Chondrocyte (in vitro differentiated cells): ENCODE measurements around the gene KCNK10. TPM values are rescaled to one million over a fixed set of nuclear protein-coding genes. Genes with fewer than 3 reads are reported as not detected.

ENCODE experiments used
- DNase-seq: peaks from one replicate; pipeline ENCODE4 v3.0.0; 2021; ENCODE audit warnings: mixed read lengths, low spot score
- H3K27ac Mint-ChIP-seq: one replicate; pipeline ENCODE4 v1.8.0; 2021; ENCODE audit warnings: mild to moderate bottlenecking, moderate library complexity, mixed read lengths; ENCODE audit not compliant: unreplicated experiment
- H3K27me3 Mint-ChIP-seq: 2 replicates; pipeline ENCODE4 v1.8.0; 2021; ENCODE audit warnings: low read depth, mixed read lengths
- H3K36me3 Mint-ChIP-seq: 2 replicates; pipeline ENCODE4 v1.8.0; 2021; ENCODE audit warnings: low read depth, mixed read lengths
- H3K4me1 Mint-ChIP-seq: 2 replicates; pipeline ENCODE4 v1.8.0; 2021; ENCODE audit warnings: low read depth, mild to moderate bottlenecking, mixed read lengths
- H3K4me3 Mint-ChIP-seq: one replicate; pipeline ENCODE4 v1.8.0; 2021; ENCODE audit warnings: mild to moderate bottlenecking, moderate library complexity, mixed read lengths; ENCODE audit not compliant: unreplicated experiment
- H3K9me3 Mint-ChIP-seq: 2 replicates; pipeline ENCODE4 v1.8.0; 2021; ENCODE audit warnings: low read depth, mixed read lengths
- CTCF ChIP-seq: fragments of 200-600 bp; sonication (generic); IDR thresholded peaks from 2 replicates; pipeline ENCODE4 v1.5.0; 2021; ENCODE audit warnings: antibody characterized with exemption, mild to moderate bottlenecking, moderate library complexity
- total RNA-seq: library from RNA; stranded (reverse); gene quantifications from 3 replicates; pipeline ENCODE4 v1.2.1, GENCODE V29; 2021

The KCNK10 gene
- total RNA-seq, 1 donor from 2014 or later = not detected

- no peak overlapping the region for H3K4me3 Mint-ChIP-seq
- H3K27me3 Mint-ChIP-seq = peaks cover 3% of the 10 kb centered on the region
- DNase-seq = no peak
- H3K9me3 Mint-ChIP-seq = no peaks in the 10 kb centered on the region
- no peaks in the 10 kb centered on the region for H3K36me3 Mint-ChIP-seq
- H3K4me1 Mint-ChIP-seq = no peaks in the 10 kb centered on the region
- no peak for TF ChIP-seq CTCF
- H3K27ac Mint-ChIP-seq = no peak overlapping the region
Observed at GRCh38 chr14:88243946-88244345, 79.1 kb downstream of the KCNK10 start.

DNA sequence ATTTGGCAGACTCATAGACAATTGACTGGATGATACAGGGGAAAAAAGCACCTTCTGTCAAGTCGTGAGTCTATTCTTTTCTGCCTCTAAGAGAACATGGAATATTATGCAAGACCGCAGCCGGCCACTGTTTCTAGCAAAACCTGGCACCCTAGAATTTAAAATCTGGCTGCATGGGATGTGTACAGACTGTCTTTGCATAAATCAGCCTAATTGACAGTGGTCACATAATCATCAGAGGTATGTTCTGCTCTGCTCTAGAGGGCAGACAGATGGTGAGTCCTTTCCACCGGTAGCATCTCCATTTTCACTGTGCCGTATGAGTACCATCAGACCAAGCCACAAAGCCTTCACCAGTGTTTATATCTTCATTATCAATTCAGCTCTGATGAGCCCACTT is 80.6 kb downstream of the KCNK10 start:
- no peak for DNase-seq
- no peaks in the 10 kb centered on the region for H3K4me1 Mint-ChIP-seq
- no peak overlapping the region for H3K27ac Mint-ChIP-seq
- peaks cover 3% of the 10 kb centered on the region for H3K27me3 Mint-ChIP-seq
- H3K9me3 Mint-ChIP-seq = no peaks in the 10 kb centered on the region
- H3K36me3 Mint-ChIP-seq = no peaks in the 10 kb centered on the region
- H3K4me3 Mint-ChIP-seq = no peak overlapping the region
- no peak for TF ChIP-seq CTCF

GRCh38 chr14:88241810-88242209 is 81.3 kb downstream of the KCNK10 start:
- no peak overlapping the region for H3K27ac Mint-ChIP-seq
- H3K4me3 Mint-ChIP-seq = no peak overlapping the region
- no peak for DNase-seq
- H3K36me3 Mint-ChIP-seq = no peaks in the 10 kb centered on the region
- H3K4me1 Mint-ChIP-seq = no peaks in the 10 kb centered on the region
- peaks cover 3% of the 10 kb centered on the region for H3K27me3 Mint-ChIP-seq
- peaks cover 2% of the 10 kb centered on the region for H3K9me3 Mint-ChIP-seq
- no peak for TF ChIP-seq CTCF

GRCh38 chr14:88234442-88234841 is 88.6 kb downstream of the KCNK10 start:
- no peaks in the 10 kb centered on the region for H3K27me3 Mint-ChIP-seq
- no peak overlapping the region for H3K27ac Mint-ChIP-seq
- DNase-seq = no peak
- H3K9me3 Mint-ChIP-seq = peaks cover 12% of the 10 kb centered on the region
- H3K4me1 Mint-ChIP-seq = no peaks in the 10 kb centered on the region
- H3K36me3 Mint-ChIP-seq = no peaks in the 10 kb centered on the region
- no peak for TF ChIP-seq CTCF
- no peak overlapping the region for H3K4me3 Mint-ChIP-seq

DNA sequence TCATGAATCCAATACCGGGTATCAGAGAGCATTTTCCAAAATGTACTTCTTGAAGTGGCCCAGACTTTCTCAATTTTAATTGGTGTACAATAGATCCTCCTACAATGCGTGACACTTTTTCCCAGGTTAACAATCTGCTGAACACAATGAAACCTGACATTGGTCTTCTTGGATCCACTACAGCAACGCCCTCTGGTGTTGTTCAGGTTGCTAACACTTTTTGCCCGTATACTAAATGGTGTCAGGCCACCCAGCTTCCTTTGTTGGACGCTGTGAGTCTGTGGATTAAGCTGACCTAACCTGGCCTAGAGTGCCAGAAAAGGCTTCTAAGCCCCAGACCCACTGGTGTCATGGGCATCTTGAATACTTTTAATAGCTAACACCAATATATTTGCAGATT is 89.2 kb downstream of the KCNK10 start:
- no peak overlapping the region for H3K4me3 Mint-ChIP-seq
- no peak for DNase-seq
- no peaks in the 10 kb centered on the region for H3K27me3 Mint-ChIP-seq
- peak; percentile 15 for TF ChIP-seq CTCF
- H3K36me3 Mint-ChIP-seq = no peaks in the 10 kb centered on the region
- H3K27ac Mint-ChIP-seq = no peak overlapping the region
- peaks cover 12% of the 10 kb centered on the region for H3K9me3 Mint-ChIP-seq
- H3K4me1 Mint-ChIP-seq = no peaks in the 10 kb centered on the region
